NCI-H774 (cell line): ENCODE data around the gene GALNT10.
A peak's percentile ranks its signal among the peaks of the same experiment; 100 is the strongest.

Experiments
- DNase-seq: peaks from one replicate; lab custom pipeline; 2025; lab: John Stamatoyannopoulos, UW

The GALNT10 gene

DNA sequence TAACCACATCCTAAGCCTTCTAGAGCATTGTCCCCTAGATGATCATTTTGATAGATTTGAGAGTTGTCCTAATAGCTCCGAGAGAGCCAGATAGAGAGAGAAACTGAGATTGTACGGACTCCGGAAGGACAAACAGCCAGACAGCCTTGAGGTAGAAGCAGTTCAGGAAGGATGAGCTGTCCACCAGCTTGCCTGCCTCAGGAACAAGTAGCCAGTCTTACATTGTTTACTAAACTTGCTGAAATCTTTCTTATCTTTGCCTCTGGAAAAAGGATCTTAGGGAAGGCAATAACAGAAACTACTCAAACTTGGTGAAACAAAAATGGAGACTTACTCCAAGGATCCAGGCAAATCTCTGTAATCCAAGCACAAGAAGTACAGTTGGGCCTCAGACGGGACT, 216.3 kb downstream of the GALNT10 start:
- no peak for DNase-seq

DNA sequence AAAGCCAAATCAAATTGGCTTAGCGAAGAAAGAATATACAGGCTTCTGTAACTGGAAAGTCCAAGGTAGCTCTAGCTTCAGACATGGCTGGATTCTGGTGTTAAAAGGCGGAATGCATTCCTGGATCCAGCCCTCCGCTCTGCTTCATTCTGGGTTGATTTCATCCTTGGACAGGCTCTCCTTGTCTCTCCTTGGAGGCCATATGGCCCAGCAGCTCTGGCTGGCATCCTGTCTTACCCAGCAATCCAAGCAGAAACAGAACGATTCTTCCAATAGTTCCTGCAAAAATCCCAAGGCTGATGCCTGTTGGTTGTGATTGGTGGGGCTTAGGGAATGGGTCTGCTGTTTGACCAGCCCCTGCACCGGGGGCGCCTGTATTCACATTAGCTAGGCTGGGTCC, 218.3 kb downstream of the GALNT10 start:
- no peak for DNase-seq

DNA sequence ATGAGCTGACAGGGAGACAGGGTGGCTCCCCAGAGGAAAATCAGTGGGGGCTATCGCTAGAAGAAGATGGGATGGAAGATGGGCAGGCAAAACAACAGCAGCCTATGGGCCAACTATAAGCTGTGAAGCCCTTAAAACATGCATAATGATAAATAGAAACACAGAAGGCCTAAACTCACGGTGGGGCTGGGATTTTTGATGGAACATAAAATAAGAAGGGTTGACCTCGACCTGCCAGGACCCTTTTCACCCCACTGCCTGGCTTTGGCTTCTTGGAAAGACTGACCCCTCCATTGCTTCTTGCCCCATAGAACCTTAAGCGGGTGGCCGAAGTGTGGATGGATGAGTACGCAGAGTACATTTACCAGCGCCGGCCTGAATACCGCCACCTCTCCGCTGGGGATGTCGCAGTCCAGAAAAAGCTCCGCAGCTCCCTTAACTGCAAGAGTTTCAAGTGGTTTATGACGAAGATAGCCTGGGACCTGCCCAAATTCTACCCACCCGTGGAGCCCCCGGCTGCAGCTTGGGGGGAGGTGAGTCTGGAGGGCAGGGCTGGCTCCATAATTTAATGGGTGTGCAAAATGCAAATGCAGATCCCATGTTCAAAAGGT, 218.8 kb downstream of the GALNT10 start:
- DNase-seq, result no peak

DNA sequence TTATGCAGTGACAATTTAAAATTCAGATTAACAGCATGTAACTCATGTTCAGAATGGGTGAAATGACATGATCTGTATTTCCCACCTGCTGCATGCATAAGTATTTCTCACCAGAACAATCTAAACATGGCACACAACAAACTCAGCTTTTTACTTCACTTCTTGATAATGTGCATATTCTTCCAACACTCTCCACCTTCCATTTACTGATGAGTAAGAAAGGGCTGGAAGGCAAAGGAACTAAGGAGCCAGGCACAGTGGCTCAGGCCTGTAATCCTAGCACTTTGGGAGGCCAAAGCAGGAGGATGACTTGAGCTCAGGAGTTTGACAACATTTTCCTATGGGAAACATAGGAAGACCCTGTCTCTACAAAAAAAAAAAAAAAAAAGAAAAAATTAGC, 219.5 kb downstream of the GALNT10 start:
- DNase-seq, result no peak

DNA sequence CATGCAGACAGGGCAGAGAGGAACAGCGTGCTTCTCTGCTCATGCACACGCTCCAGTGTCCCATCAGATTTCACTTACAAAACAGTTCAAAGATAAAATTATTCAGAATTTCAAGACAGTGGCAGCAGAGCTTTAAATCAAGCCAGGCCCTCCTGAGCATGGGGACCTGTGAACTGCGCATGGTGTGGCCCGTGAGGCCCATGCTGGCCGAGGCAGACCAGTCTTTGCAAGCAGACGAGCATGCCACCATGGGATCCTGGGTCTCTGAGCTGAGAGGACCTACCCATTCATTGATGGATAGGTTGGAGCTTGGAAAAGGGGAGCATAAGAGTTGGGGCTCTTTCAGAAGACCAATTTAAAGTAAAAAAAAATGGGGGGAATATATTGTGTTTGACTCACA, 220.3 kb downstream of the GALNT10 start:
- DNase-seq, result no peak

DNA sequence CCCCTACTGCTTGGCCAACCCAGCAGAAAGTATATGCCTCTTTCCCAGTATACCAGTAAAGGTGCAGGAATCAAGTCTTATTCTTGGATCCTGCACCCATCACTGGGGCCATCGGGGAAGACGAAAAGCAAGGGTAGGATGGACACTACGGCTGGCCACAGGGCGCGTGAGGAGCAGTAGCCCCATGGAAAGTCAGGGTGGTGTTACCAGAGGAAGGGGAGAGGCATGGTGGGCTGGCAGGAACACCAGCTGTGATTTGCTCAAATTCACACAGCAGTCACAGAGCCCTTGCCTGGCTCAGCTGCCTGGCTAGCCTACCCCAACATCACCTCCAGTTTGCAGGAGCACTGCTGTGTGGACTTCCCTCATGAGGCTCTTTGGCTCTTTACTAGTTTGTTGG, 220.8 kb downstream of the GALNT10 start:
- DNase-seq, result no peak

DNA sequence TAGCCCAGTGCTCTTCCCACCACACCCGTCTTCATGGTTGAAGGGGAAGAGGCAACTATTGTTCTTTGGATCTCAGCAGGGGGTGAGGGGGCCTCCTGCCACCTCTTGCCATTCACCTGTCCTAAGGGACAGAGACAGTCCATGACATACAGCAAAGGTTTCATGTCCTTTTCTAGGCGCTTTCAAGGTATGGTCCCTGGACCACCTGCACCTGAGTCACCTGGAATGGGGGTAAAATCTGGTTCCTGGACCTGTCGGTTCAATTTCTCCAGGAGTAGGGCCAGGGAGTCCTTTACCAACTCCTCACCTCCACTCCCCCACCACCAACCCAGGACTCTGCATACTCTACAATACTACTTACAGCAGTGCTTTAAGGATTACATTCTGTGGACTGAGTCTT, 221.8 kb downstream of the GALNT10 start:
- no peak for DNase-seq

DNA sequence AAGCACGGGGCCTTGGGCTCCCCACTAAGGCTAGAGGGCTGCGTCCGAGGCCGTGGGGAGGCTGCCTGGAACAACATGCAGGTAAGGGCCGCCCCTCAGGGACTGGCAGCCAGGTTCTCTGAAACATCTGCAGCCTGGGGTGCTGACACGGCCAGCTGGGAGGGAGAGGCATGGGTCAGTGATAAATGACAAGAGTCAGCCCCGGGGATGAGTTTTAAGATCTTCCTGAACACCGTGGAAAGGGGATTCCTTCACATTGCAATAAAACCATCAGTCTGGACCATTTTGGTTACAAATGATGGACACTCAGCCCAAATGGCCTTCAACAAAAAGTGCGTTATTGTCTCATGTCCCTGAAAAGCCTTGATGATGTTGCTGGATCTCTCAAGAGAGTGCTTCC, 222.4 kb downstream of the GALNT10 start:
- DNase-seq, result no peak

DNA sequence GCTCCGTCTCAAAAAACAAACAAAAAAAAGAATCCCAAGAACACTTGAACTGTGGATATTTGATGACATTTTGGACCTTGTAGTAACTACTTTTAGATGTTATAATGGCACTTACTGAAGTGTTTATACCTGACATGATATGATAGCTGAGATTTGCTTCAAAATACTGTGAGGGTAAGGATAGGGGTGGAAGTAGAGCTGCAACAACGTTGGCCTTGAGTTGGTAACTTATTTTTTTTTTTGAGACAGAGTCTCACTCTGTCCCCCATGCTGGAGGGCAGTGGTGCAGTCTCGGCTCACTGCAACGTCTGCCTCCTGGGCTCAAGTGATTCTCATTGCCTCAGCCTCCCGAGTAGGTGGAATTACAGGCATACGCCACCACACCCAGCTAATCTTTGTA, 224.6 kb downstream of the GALNT10 start:
- no peak for DNase-seq

DNA sequence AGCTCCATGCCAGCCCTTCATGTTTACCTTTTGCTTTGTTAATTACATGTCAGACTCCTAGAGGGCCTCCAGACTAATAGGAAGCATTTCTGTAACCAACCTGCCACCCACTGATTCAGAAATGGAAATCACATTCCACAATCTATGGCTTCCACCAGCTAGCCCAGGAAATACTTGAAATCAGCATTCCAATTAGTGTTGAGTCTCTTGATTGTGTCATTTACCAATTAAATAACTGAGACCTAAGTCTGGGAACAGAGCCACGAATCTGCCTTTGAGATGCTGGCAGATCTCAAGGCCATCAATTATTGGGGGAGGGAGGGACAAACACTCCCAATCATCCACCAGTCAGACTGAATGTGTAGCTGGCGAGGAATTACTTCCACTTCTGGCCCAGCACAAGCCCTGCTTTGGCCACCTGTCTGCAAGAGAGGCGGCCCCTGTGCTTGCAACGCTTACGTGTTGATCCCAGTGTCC, 227.8 kb downstream of the GALNT10 start:
- DNase-seq, result peak; percentile 41

DNA sequence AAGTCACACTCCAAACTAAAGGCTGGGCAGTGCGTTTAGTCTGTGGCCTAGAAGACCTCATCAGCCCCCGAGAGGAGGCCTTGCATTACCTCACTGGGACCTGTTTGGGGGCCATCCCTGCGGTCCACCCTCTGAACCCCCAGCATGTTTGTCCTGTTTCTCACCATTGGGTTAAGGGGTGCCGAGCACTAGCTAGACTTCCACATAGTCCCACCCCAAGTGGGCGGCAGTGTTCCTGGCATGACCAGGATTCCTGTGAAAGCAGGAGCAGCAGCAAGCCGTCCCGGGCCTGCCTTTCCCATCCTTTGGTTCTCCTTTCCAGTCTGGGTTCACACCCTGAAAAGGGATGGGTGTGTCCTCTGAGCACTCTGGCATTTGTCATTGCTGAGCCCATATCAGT, 228.7 kb downstream of the GALNT10 start:
- DNase-seq, result no peak

DNA sequence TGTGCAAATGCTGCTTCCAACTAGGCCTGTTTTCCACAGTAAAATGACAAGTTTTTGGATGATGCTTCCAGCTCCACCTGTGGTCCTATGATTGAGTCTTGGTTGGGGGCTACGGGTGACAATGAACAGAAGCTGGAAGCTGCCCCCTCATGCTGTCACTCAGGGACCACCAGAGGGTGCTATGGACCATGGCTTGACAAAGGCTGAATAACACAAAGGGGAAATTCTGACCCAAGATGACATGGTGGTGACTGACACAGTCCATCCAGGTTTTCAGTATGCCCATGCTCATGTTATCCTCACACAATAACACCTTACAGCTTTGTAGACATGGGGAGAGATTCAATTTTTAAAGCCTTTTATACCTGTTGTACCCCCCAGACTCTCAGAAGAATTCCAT, 231.3 kb downstream of the GALNT10 start:
- DNase-seq, result no peak

DNA sequence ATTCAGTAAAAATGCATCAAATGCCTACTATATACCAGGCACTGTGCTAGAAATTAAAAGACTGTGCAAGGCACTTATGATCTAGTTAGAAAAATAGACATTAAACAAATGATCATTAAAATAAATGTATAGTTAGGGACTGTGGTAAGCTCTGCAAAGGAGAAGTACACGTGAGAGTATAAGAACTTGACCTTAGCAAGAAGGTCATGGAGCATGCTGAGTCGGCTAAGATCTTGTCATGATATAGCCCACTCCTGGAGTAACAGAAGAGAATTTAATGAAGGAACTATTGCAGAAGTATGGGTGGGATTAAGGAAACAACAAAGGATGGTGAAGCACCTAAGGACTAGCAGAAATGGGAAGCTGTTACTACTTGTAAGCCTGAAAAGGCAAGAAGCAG, 231.8 kb downstream of the GALNT10 start:
- no peak for DNase-seq

DNA sequence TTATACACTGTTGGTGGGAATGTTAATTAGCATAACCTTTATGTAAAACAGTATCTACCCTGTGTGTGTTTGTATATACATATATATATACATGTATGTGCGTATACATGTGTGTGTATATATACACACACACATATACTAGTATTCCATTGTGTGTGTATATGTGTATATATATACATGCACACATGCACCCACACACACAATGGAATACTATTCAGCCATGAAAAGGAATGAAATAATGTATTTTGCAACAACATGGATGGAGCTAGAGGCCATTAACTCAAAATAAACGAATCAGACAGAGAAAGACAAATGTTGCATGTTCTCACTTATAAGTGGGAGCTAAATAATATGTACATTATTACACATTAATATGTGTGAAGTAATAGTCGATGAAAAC, 237.7 kb downstream of the GALNT10 start:
- no peak for DNase-seq

DNA sequence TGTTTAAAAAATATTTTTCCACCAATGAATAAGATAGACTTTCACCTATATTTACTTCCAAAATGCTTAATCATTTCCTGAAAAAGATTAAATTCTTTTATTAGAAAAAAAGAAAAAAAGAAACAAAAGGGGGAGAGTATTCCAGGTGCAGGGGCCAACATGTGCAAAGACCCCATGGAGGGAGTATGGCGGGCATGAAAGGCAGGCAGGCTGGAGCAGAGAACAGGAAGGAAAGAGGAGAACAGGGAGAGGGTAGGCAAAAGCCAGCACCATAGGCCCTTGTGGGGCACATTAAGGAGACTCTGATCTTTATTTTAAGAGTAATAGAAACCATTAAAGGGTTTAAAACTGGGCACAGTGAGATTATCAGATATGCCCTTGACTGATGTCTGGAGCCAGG, 238.8 kb downstream of the GALNT10 start:
- DNase-seq, result no peak

DNA sequence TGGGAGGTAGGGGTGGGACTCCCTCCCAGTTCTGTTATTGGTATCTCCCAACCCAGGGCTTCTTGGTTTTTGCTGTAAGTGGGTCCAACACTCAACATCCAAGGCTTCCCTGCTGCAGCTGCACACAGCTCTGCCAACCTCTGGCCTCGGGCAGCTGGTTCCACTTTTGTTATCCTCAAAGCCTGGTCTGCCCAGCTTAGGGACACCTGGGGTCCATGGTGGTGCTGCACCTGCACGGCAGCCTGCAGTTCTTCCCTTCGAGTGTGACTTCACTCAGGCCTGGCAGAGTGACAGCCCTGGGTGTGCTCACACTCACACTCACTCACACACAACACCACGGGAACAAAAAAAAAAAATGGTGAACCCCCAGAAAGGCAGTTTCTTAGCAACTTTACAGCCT, 239.9 kb downstream of the GALNT10 start:
- DNase-seq, result no peak

DNA sequence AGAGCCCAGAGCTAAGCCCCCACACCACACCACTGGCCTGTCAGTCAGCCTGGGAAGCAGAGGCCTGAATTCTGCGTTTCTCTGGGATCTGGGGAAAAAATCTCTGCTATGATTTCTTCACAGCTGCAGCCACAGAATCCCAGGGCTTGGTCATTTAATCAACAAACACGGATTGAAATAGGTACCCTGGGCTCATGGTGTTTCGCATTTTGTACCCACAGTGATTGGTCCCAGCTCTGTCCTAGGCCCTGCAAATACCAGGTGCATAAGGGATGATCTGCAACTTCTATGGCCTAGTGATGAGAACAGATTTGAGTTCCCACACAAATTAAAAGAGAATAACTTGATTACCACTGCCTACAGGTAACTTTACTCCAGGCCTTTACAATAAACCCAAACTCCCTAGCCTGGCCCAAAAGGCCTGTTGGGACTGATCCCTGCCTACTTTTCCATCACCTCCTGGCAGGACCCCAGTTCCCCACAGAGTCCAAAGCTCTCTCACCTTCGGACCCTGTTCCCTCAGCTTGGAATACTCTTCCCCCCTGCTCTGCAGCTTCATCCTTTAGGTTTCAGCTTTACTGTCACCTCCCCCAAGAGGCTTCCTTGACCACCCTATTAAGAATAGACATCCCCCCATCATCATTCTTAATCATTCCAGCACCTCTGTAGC, 240.6 kb downstream of the GALNT10 start:
- no peak for DNase-seq

DNA sequence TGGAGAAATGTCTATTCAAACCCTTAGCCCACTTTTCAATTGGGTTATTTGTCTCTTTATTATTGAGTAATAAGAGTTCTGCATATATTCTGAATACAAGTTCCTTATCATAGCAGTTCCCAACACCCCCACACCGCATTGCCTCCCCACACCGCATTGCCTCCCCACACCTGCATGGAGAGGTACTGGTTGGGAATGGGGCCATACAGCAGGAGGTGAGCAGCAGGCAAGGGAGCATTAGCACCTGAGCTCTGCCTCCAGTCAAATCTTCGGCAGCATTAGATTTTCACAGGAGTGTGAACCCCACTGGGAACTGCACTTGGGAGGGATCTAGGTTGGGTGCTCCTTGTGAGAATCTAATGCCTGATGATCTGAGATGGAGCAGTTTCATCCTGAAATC, 244.7 kb downstream of the GALNT10 start:
- DNase-seq, result no peak

DNA sequence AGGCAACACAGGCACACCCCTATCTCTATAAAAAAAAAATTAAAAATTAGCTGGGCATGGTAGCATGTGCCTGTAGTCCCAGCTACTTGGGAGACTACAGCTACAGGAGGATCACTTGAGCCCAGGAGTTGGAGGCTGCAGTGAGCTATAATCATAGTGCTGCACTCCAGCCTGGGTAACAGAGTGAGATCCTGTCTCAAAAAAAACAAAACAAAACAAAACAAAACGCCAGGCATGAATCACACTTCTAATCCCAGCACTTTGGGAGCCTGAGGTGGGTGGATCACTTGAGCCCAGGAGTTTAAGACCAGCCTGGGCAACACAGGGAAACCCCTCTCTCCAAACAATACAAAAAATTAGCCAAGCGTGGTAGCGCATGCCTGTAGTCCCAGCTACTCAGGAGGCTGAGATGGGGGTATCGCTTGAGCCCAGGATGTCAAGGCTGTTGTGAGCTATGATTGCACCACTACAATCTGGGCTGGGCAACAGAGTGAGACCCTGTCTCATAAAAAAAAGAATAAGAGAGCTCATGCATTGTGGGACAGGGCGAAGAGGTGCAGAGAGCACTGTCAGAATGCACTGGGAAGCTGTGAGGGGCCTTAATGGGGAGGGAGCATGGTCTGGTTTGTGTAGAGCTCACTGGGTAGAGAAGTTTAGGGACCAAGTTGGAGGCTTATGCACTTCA, 246.9 kb downstream of the GALNT10 start:
- DNase-seq, result no peak

DNA sequence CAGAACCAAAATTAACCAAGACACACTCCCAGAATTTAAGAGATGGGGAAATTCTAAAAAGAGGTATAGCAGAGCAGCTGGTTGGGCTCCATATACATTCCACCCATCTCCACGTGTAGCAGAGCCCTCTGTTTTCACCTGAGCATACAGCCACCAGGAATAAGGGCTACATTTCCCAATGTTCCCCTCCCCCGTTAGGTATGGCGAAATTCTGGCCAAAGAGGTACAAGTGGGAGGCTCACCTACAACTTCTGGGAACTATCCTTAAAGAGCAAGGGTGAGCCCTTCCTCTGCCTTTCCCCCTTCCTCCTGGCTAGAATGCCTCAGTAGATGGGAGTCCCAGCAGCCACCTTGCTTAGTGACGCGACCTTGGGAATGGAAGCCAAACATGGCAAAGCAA, 250.0 kb downstream of the GALNT10 start:
- DNase-seq, result no peak

DNA sequence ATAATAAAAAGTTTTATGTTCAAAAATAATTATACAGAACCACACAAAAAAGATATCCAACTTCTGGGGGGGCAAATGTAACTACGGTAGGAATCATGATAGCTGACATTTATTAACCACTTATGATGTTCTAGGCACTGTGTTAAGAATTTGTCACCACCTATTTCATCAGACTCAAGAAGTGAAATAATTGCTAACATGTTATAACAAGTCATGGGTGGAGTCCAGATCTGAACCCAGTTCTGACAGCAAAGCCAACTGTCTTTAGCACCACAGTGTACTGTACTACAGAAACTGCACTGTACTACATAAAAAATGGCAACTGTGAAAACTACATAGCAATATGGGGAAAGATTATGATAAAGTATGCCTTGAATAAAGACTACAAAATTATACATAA, 252.3 kb downstream of the GALNT10 start:
- DNase-seq, result no peak

DNA sequence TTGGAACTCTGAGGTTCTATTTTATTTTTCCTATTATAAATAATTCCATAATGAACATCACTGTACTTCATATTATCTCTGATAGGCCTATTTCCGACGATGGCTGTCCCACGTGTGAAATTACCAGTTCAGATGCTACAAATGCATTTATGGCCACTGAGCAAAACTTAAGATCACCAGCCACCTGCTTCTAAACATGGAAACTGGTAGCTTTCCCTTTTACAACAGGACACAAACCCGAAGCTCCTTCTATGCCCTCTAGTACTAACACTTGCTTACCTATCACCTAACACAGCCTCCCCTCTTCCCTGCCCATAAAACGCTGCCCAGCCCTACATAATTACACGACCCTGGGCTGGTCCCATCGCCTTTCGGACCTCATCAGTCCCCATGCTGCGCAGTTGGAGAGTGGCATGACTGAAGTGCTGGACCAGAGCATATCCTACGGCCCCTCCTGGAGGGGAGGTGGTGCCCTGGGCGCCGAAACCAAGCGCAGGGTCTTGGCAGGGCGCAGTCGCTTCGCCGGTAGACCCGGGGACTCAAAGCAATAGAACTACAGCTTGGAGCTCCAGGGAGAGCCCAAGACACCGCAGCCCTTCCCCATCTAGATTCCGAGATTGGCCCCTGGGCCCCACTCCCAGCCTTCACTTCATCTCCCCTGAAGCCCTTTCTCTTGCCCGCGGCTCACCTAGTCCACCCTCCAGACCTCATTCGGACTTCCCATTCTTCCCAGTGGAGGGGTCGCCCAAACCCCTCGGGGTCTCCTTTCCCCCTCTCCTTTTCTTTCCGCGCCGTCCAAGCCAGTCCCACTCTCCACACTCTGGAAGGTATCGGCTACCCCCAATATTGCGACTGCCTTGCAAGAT, 254.3 kb downstream of the GALNT10 start:
- no peak for DNase-seq
